CD8-positive, alpha-beta memory T cell (primary cell): Measurements from ENCODE around the gene FBXW11. TPM values are rescaled to one million over a fixed set of nuclear protein-coding genes. Genes with fewer than 3 reads are reported as not detected.
A peak's percentile ranks its signal among the peaks of the same experiment; 100 is the strongest.

Source experiments
- CTCF ChIA-PET: fragments of 350-600 bp; sonication (Branson Sonifier 250); formaldehyde crosslinking; loops from one replicate; lab custom pipeline; 2021; ENCODE audit warnings: antibody characterized with exemption; lab: Charles Lee
- POLR2A ChIA-PET: fragments of 350-600 bp; sonication (Branson Sonifier 250); formaldehyde crosslinking; loops from one replicate; lab custom pipeline; 2021; ENCODE audit warnings: antibody characterized with exemption; lab: Charles Lee
- DNase-seq, 5 donors: peaks; one replicate each; pipeline versions ENCODE4 v3.0.0 to v3.0.0-alpha.2; 2020 to 2022; ENCODE audit warnings: mixed read lengths in 1 of 5
- H3K27ac ChIP-seq: one replicate; pipeline ENCODE4 v1.7.0; 2013; ENCODE audit warnings: low read depth, mild to moderate bottlenecking, low read length, moderate library complexity
- H3K27me3 ChIP-seq: 2 replicates; pipeline ENCODE4 v1.7.0; 2013; ENCODE audit warnings: low read length, mild to moderate bottlenecking; ENCODE audit not compliant: insufficient read depth, poor library complexity, severe bottlenecking
- H3K36me3 ChIP-seq: 2 replicates; pipeline ENCODE4 v1.7.0; 2013; ENCODE audit warnings: mild to moderate bottlenecking, low read length, moderate library complexity; ENCODE audit not compliant: insufficient read depth
- H3K4me1 ChIP-seq: 2 replicates; pipeline ENCODE4 v1.7.0; 2013; ENCODE audit warnings: mild to moderate bottlenecking, low read length, moderate library complexity; ENCODE audit not compliant: insufficient read depth
- H3K4me3 ChIP-seq: 2 replicates; pipeline ENCODE4 v1.7.0; 2013; ENCODE audit warnings: mild to moderate bottlenecking, low read length
- H3K9me3 ChIP-seq: 2 replicates; pipeline ENCODE4 v1.7.0; 2013; ENCODE audit warnings: mild to moderate bottlenecking, low read length
- H3K27ac Mint-ChIP-seq, 8 donors: one replicate each; pipeline ENCODE4 v1.8.0; 2020 to 2021; ENCODE audit warnings: mixed read lengths in 8 of 8, mild to moderate bottlenecking in 6 of 8, inconsistent platforms in 3 of 8, moderate library complexity in 3 of 8
- H3K27me3 Mint-ChIP-seq, 2 donors: one replicate each; pipeline ENCODE4 v1.8.0; 2020 to 2021; ENCODE audit warnings: mixed read lengths in 2 of 2, mild to moderate bottlenecking in 1 of 2, moderate library complexity in 1 of 2
- H3K36me3 Mint-ChIP-seq, 3 donors: one replicate each; pipeline ENCODE4 v1.8.0; 2020 to 2021; ENCODE audit warnings: mixed read lengths in 3 of 3, inconsistent platforms in 1 of 3, mild to moderate bottlenecking in 1 of 3
- H3K4me1 Mint-ChIP-seq, 3 donors: one replicate each; pipeline ENCODE4 v1.8.0; 2020 to 2021; ENCODE audit warnings: mixed read lengths in 3 of 3, inconsistent platforms in 1 of 3, mild to moderate bottlenecking in 1 of 3
- H3K4me3 Mint-ChIP-seq, 7 donors: one replicate each; pipeline ENCODE4 v1.8.0; 2020 to 2021; ENCODE audit warnings: mixed read lengths in 7 of 7, mild to moderate bottlenecking in 6 of 7, moderate library complexity in 4 of 7, inconsistent platforms in 2 of 7
- H3K9me3 Mint-ChIP-seq, 5 donors: one replicate each; pipeline ENCODE4 v1.8.0; 2020 to 2022; ENCODE audit warnings: mixed read lengths in 5 of 5, mild to moderate bottlenecking in 3 of 5, moderate library complexity in 2 of 5, inconsistent platforms in 1 of 5
- polyA plus RNA-seq: library from polyadenylated mRNA; unstranded; fragments of 300-500 nt; fragmentation: Illumina TruSeq; gene quantifications from one replicate; pipeline ENCODE4 v1.2.3, GENCODE V29; 2021
- total RNA-seq, 2 experiments: library from RNA; stranded (reverse); gene quantifications; one replicate each; pipeline ENCODE4 v1.2.3, GENCODE V29; 2021

Gene FBXW11
- total and polyA plus RNA-seq, 3 experiments from 2014 or later: 25.8 to 46.9 (median 44.7) TPM

GRCh38 chr5:172050080-172050479 lies 43.6 kb upstream of the FBXW11 start:
- peak overlapping the region in 2 of 8 donors; percentile 32 to 67 for H3K27ac Mint-ChIP-seq
- H3K27ac ChIP-seq: no peak overlapping the region
- no peak overlapping the region for H3K4me3 Mint-ChIP-seq
- no peaks in the 10 kb centered on the region for H3K4me1 ChIP-seq
- peaks cover 88% of the 10 kb centered on the region for H3K36me3 ChIP-seq
- CTCF ChIA-PET: interaction anchor here (1.4 to 1.5 kb wide), 2 partner anchors 9 kb away, joined by 4 to 8 read pairs; no protein-coding TSS in a partner anchor
- peaks cover 12 to 88% (median 24%) of the 10 kb centered on the region in 3 donors for H3K36me3 Mint-ChIP-seq
- H3K4me1 Mint-ChIP-seq: peaks cover 3 to 5% (median 5%) of the 10 kb centered on the region in 3 donors
- H3K27me3 ChIP-seq: no peaks in the 10 kb centered on the region
- no peak for DNase-seq
- POLR2A ChIA-PET: no interaction called here
- H3K4me3 ChIP-seq: no peak overlapping the region
- no peaks in the 10 kb centered on the region for H3K9me3 Mint-ChIP-seq
- peaks cover 0 to 4% of the 10 kb centered on the region in 2 donors for H3K27me3 Mint-ChIP-seq
- H3K9me3 ChIP-seq: no peaks in the 10 kb centered on the region

GRCh38 chr5:172049226-172049796 lies 42.9 kb upstream of the FBXW11 start:
- Histone ChIP-seq H3K27ac (no peak overlapping the region), H3K36me3 (peaks cover 88% of the 10 kb centered on the region), H3K27me3 (no peaks in the 10 kb centered on the region), H3K9me3 (no peaks in the 10 kb centered on the region), H3K4me3 (no peak overlapping the region), H3K4me1 (no peaks in the 10 kb centered on the region)
- CTCF ChIA-PET: interaction anchor here (1.5 kb wide), 1 partner anchor 10 kb away, joined by 4 read pairs; no protein-coding TSS in a partner anchor
- no peak for DNase-seq
- peak overlapping the region in 5 of 8 donors; percentile 4 to 79 (median 50) for H3K27ac Mint-ChIP-seq
- H3K9me3 Mint-ChIP-seq: no peaks in the 10 kb centered on the region
- H3K4me1 Mint-ChIP-seq: peaks cover 3 to 5% (median 5%) of the 10 kb centered on the region in 3 donors
- H3K36me3 Mint-ChIP-seq: peaks cover 12 to 88% (median 24%) of the 10 kb centered on the region in 3 donors
- POLR2A ChIA-PET: no interaction called here
- H3K27me3 Mint-ChIP-seq: peaks cover 0 to 4% of the 10 kb centered on the region in 2 donors
- no peak overlapping the region for H3K4me3 Mint-ChIP-seq

GRCh38 chr5:172048539-172049101 lies 42.2 kb upstream of the FBXW11 start:
- Mint-ChIP-seq H3K4me3 (peak overlapping the region in 2 of 7 donors; percentile 38 to 47), H3K27me3 (peaks cover 0 to 4% of the 10 kb centered on the region in 2 donors), H3K36me3 (peaks cover 12 to 88% (median 24%) of the 10 kb centered on the region in 3 donors), H3K4me1 (peaks cover 3 to 5% (median 5%) of the 10 kb centered on the region in 3 donors), H3K9me3 (no peaks in the 10 kb centered on the region), H3K27ac (peak overlapping the region in 6 of 8 donors; percentile 42 to 90 (median 64))
- POLR2A ChIA-PET: interaction anchor here (1.5 kb wide), 1 partner anchor 42 kb away, joined by 3 read pairs; the partner anchor contains the start of gene FBXW11
- no peak overlapping the region for H3K4me3 ChIP-seq
- peaks cover 85% of the 10 kb centered on the region for H3K36me3 ChIP-seq
- no peak overlapping the region for H3K27ac ChIP-seq
- H3K27me3 ChIP-seq: no peaks in the 10 kb centered on the region
- CTCF ChIA-PET: interaction anchor here (1.3 to 1.5 kb wide), 2 partner anchors 10 to 13 kb away, joined by 3 to 4 read pairs; no protein-coding TSS in a partner anchor
- H3K4me1 ChIP-seq: no peaks in the 10 kb centered on the region
- no peaks in the 10 kb centered on the region for H3K9me3 ChIP-seq
- no peak for DNase-seq

GRCh38 chr5:172048170-172048422 lies 41.7 kb upstream of the FBXW11 start:
- peaks cover 80% of the 10 kb centered on the region for H3K36me3 ChIP-seq
- no peaks in the 10 kb centered on the region for H3K9me3 ChIP-seq
- H3K4me3 ChIP-seq: no peak overlapping the region
- Mint-ChIP-seq H3K27ac (peak overlapping the region in 3 of 8 donors; percentile 32 to 90 (median 72)), H3K27me3 (peaks cover 0 to 4% of the 10 kb centered on the region in 2 donors), H3K4me3 (no peak overlapping the region), H3K36me3 (peaks cover 12 to 88% (median 25%) of the 10 kb centered on the region in 3 donors), H3K4me1 (peaks cover 3 to 5% (median 5%) of the 10 kb centered on the region in 3 donors), H3K9me3 (no peaks in the 10 kb centered on the region)
- no peaks in the 10 kb centered on the region for H3K27me3 ChIP-seq
- DNase-seq: no peak
- H3K27ac ChIP-seq: no peak overlapping the region
- ChIA-PET POLR2A (interaction anchor here (1.5 kb wide), 1 partner anchor 42 kb away, joined by 3 read pairs; the partner anchor contains the start of gene FBXW11), CTCF (interaction anchor here (0.9 to 1.3 kb wide), 2 partner anchors 11 to 12 kb away, joined by 3 to 4 read pairs; no protein-coding TSS in a partner anchor)
- H3K4me1 ChIP-seq: no peaks in the 10 kb centered on the region

GRCh38 chr5:172046593-172046992 lies 40.2 kb upstream of the FBXW11 start:
- no peak overlapping the region for H3K27ac ChIP-seq
- H3K36me3 Mint-ChIP-seq: peaks cover 8 to 81% (median 21%) of the 10 kb centered on the region in 3 donors
- no peaks in the 10 kb centered on the region for H3K4me1 ChIP-seq
- H3K9me3 Mint-ChIP-seq: no peaks in the 10 kb centered on the region
- no peaks in the 10 kb centered on the region for H3K9me3 ChIP-seq
- H3K27ac Mint-ChIP-seq: peak overlapping the region in 3 of 8 donors; percentile 10 to 67 (median 43)
- no peak overlapping the region for H3K4me3 Mint-ChIP-seq
- H3K4me1 Mint-ChIP-seq: peaks cover 3 to 5% (median 5%) of the 10 kb centered on the region in 3 donors
- no peaks in the 10 kb centered on the region for H3K27me3 ChIP-seq
- POLR2A ChIA-PET: interaction anchor here (0.6 kb wide), 1 partner anchor 18 kb away, joined by 3 read pairs; no protein-coding TSS in a partner anchor
- CTCF ChIA-PET: interaction anchor here (0.6 kb wide), 1 partner anchor 142 kb away, joined by 3 read pairs; no protein-coding TSS in a partner anchor
- no peak overlapping the region for H3K4me3 ChIP-seq
- no peak for DNase-seq
- peaks cover 0 to 4% of the 10 kb centered on the region in 2 donors for H3K27me3 Mint-ChIP-seq
- peaks cover 65% of the 10 kb centered on the region for H3K36me3 ChIP-seq

GRCh38 chr5:172045315-172045632 lies 38.8 kb upstream of the FBXW11 start:
- CTCF ChIA-PET: no interaction called here
- peaks cover 7 to 70% (median 18%) of the 10 kb centered on the region in 3 donors for H3K36me3 Mint-ChIP-seq
- Histone ChIP-seq H3K4me3 (no peak overlapping the region), H3K27ac (no peak overlapping the region), H3K36me3 (peaks cover 55% of the 10 kb centered on the region), H3K27me3 (no peaks in the 10 kb centered on the region), H3K4me1 (no peaks in the 10 kb centered on the region), H3K9me3 (no peaks in the 10 kb centered on the region)
- POLR2A ChIA-PET: no interaction called here
- H3K9me3 Mint-ChIP-seq: no peaks in the 10 kb centered on the region
- H3K27me3 Mint-ChIP-seq: peaks cover 0 to 4% of the 10 kb centered on the region in 2 donors
- H3K4me3 Mint-ChIP-seq: no peak overlapping the region
- no peak for DNase-seq
- H3K27ac Mint-ChIP-seq: peak overlapping the region in 3 of 8 donors; percentile 54 to 82 (median 79)
- H3K4me1 Mint-ChIP-seq: peaks cover 3 to 6% (median 5%) of the 10 kb centered on the region in 3 donors

- H3K27ac ChIP-seq: no peak overlapping the region
- H3K9me3 ChIP-seq: no peaks in the 10 kb centered on the region
- no peak for DNase-seq
- peaks cover 50% of the 10 kb centered on the region for H3K36me3 ChIP-seq
- peaks cover 7 to 66% (median 16%) of the 10 kb centered on the region in 3 donors for H3K36me3 Mint-ChIP-seq
- peak overlapping the region in 3 of 8 donors; percentile 54 to 79 (median 57) for H3K27ac Mint-ChIP-seq
- peaks cover 0 to 4% of the 10 kb centered on the region in 2 donors for H3K27me3 Mint-ChIP-seq
- H3K4me1 Mint-ChIP-seq: peaks cover 8 to 11% (median 10%) of the 10 kb centered on the region in 3 donors
- ChIA-PET POLR2A (no interaction called here), CTCF (no interaction called here)
- H3K9me3 Mint-ChIP-seq: no peaks in the 10 kb centered on the region
- H3K27me3 ChIP-seq: no peaks in the 10 kb centered on the region
- no peak overlapping the region for H3K4me3 Mint-ChIP-seq
- no peaks in the 10 kb centered on the region for H3K4me1 ChIP-seq
- no peak overlapping the region for H3K4me3 ChIP-seq
These were observed 38.3 kb upstream of the FBXW11 start for GRCh38 chr5:172044631-172045314.
